Measurements from ENCODE around the gene POLR2J.
A peak's percentile ranks its signal among the peaks of the same experiment; 100 is the strongest.
"Not testable (repeated sequence)": the region's sequence is repeated elsewhere in the genome, so short reads cannot be mapped to it uniquely, and the experiment has no call there.

POLR2J gene

DNA sequence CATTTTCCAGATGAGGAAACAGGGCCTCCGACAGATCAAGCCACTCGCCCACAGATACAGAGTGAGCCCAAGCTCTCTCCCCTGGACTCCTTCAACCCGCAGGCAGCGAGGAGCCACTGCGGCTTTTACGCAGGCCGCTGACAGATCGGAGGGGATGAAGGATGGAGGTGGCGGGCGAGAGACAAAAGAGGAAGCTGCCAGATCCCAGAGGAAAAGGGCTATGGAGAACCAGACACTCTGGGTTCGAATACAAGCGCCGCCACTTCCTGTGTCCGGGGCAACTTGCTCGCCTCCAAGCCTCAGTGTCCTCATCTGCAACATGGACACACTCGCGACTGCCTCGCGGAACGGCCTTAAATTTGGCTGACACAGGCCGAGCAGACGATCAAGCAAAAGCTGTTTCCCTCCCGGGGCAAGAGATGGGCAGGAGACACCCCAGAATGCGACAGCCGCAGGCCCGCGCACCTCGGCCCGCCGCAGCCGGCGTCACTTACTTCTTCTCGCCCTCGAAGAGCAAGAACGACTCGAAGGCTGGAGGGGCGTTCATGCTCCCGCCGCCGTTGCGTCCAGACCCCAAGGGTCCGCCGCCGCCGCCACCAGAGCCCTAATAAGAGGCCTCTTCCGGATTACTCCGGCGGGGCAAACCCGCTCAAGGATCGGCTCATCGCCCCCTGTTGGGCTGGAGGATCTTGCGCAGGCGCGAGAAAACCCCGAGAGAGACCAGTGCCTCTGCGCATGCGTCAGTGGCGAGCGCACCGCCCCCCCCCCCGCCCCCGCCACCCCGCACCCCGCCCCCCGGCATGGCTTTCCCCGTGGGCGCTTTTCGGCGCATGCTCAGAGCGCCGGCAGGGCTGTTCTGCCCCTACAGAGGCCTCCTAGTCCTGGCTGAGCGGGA lies at the start of gene POLR2J:
TSS of gene POLR2J (minus strand) at position 609 of the 895 bp plus-strand sequence. CDS start at position 547, 62 bp downstream.
- not testable (repeated sequence) for DNase-seq (ENCODE audit: low spot score)

DNA sequence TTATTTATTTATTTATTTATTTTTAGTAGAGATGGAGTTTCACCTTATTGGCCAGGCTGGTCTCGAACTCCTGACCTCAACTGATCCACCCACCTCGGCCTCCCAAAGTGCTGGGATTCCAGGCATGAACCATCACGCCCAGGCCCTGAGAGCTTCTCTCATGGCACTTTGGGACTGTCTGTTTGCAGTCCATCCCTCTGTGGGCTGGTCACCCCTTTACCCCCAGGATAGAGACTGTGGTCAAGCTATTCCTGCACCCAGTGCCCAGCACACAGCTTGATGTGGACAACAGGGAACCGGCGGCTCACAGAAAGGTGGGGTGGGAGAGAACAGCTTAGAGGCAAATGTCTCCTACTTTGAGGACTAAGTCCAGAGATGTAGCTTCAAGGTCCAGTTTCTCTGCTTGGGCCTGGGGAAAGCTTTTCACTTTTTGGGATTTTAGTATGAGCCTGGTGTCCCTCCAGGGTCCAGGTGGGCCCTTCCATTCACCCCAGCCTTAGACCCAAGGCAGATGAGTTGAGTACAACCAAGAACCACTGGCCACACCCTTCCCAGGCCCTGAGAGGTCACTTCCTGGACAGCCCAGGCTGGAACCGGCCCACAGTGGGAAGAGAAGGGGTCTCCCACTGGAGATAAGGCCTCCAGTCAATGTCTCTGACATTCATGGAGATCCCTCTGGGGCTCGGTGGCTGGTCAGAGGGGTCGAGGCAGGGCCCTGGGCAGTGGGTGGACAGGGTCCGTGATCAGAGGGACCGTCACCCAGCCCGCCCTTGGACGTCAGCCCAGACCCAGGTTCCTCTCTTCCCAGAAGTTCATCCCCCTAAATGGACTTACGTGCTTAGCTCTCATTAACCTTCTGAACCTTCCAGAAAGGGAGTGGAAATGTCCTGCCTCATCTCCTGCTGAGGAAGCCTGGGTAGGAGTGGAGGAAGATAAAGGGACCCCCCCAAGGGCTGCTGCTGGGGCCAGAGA lies 49.4 kb upstream of the POLR2J start:
- DNase-seq (ENCODE audit: low spot score) = not testable (repeated sequence)

DNA sequence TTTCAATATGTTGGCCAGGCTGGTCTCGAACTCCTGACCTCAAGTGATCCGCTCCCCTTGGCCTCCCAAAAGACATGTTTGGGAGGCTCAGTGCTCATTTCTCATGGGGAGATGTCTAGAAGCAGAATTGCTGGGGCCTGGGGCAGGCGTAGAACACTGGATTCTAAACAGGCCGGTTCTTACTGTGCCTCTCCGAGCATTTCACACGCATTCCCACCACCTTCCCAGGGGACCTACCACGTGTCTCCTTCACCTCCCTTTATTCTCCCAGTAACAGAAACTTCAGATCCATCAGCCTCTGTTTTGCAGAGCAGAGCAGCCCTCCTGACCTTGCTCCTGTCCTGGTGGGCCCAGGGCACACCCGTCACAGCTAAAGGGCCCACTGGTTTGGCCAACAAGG lies 48.5 kb upstream of the POLR2J start:
- not testable (repeated sequence) for DNase-seq (ENCODE audit: low spot score)

DNA sequence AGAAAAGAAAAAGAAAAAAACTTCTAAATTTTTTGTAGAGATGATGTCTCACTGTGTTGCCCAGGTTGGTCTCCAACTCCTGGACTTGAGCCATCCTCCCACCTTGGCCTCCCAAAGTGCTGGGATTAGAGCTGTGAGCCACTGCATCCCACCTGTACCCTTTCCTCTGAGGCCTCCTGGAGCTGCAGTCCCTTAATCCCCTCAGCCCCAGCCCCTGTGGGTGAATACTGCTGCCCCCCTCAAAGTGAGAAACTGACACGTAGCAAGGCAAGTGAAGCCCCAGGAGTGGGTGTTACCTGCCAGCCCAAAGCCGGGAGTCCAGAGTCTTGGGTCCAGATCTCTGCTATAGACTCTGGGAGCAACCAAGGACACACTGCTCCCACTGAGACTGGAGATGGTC lies 46.1 kb upstream of the POLR2J start:
- not testable (repeated sequence) for DNase-seq (ENCODE audit: low spot score)

DNA sequence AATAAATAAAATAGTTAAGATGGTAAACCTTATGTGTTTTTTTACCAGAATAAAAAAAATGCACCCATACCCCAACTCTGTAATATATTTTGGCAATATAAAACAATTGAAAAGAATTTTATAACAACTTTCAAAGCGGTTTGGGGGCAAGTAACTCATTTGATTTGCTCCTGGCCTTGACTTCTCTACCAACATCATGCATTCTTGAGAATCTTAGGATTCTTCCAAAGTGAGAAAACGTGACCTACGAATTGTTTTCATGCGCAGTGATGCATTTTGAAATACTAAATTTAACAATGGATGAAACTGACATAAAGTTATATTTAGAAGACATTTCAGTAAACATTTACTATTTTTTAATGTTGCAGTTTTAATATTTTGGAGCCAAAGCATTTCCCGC lies 42.1 kb upstream of the POLR2J start:
- not testable (repeated sequence) for DNase-seq (ENCODE audit: low spot score)

DNA sequence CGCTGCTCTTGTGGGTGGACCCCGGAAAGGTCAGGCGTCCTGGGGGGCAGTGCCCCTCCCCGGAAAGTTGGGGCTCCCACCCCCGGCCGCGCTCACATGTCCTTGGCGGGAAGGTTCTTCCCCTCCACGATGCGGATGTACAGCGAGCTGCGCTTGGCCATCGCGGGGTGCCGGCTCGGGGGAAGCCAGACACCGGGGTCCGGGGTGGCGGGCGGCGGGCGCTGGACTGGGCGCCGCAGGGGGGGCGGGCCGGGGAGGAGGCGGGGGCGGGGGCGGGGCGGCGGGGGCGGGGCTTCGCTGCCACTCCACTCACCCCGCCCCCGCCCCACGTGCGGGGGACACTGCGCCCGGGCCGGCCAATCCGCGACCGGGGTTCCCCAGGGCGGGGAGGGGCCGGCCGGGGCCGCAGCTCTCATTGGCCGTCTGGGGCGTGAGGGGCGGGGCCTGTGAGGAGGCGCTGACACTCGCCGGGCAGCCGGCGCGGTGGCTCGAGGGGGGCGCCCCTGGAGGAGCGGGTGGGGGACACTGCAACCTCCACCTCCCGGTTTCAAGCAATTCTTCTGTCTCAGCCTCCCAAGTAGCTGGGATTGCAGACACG lies 38.9 kb upstream of the POLR2J start, which contains the start of gene RASA4B:
TSS of gene RASA4B (minus strand) at position 228 of the 598 bp plus-strand sequence. CDS start at position 161, 67 bp downstream.
- not testable (repeated sequence) for DNase-seq (ENCODE audit: low spot score)

DNA sequence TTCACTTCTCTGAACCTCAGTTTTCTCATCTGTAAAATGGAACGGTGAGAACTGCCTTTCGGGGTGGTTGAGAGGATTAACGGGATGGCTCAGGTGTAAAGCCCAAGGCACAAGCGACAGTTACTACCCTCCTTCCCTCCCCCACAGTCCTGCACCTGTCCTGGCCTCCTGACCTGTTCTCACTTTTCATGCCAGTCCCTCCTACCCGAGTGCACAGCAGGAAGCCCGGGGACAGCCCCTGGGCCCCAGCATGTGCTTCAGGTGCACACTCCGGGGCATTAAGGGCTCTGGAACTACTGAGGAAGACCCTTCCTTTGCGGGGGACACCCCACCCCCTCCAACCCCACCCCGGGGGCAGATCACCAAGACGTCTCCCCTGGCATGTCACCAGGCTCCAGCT lies 38.2 kb upstream of the POLR2J start:
- DNase-seq (ENCODE audit: low spot score) = not testable (repeated sequence)

DNA sequence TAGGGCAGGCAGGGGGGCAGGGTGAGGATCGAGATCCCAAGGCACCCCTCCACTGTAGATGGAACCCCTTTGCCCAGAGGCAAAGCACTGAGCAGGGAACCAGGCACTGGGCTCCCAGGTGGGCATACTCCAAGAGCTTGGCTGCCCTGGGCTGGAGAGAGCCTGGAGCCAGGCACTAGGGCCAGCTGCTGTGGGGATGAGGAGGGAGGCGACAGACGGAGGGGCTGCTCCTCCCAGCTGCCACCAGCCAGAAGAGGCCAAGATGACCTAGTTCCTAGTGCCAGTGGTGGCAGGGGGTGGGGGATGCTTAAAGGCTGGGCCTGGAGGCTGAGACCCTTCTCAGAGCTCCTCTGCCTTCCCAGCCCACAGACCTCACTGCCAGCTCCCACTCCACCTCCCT lies 37.2 kb upstream of the POLR2J start:
- DNase-seq (ENCODE audit: low spot score) = not testable (repeated sequence)

DNA sequence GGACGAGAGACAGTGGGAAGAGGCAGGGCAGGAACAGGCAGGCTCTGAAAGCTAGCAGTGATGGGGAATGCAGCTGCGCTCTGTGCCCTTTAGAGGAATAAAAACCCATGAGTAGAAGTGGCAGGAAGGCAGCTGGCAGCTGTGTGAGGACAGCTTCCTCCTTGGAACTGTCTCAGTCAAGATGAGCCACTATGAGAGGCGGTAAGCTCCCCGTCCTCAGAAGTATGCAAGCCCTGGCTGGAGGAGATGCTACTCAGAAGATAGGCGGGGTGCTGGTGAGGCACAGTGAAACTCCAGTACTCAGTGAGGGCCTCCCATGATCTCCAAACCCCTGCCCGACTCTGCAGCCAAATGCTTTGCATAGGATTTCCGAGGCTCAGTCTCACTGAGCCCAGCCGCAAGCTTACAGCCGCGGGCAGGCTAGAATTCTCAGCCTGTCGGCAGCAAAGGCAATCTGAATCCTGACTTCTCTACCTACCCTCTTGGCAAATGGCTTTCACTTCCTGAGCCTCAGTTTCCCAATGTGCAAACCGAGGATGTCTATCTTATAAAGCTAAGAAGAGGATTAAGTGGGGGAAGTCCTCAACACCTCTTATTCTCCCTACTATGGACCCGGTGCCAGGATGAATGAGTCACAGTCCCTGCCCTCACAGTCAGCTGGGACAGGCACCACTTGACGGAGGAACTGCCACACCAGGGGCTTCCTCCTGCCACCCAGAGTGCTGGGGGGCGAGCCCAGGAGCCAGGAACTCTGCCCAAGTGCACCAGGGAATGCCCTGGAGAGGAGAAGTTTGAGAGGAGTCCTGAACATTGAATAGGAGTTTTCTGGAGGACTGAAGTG lies 36.4 kb upstream of the POLR2J start:
- not testable (repeated sequence) for DNase-seq (ENCODE audit: low spot score)

DNA sequence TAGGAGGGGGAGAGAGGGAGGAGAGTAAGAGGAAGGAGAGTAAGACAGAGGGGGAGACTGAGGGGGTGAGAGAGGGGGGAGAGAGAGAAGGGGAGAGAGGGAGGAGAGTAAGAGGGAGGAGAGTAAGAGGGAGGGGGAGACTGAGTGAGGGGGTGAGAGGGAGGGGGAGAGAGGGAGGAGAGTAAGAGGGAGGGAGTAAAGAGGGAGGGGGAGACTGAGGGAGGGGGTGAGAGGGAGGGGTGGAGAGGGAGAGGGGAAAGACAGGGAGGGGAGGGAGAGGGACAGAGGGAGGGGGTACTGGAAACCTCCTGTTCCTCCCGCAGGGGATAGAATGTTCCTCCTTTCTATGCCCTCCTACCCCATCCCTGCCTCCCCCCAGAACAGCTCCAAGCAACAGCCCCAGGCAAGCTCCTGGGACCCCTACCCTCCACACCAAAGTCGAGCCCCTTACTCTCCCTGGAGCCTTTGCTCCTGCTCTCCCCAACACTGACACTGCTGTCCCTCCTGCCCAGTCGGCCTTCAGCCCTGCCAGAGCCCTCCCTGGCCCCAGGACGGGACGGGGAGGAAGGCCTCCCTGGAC lies 34.0 kb upstream of the POLR2J start:
- peak; percentile 91 for DNase-seq (ENCODE audit: low spot score)

DNA sequence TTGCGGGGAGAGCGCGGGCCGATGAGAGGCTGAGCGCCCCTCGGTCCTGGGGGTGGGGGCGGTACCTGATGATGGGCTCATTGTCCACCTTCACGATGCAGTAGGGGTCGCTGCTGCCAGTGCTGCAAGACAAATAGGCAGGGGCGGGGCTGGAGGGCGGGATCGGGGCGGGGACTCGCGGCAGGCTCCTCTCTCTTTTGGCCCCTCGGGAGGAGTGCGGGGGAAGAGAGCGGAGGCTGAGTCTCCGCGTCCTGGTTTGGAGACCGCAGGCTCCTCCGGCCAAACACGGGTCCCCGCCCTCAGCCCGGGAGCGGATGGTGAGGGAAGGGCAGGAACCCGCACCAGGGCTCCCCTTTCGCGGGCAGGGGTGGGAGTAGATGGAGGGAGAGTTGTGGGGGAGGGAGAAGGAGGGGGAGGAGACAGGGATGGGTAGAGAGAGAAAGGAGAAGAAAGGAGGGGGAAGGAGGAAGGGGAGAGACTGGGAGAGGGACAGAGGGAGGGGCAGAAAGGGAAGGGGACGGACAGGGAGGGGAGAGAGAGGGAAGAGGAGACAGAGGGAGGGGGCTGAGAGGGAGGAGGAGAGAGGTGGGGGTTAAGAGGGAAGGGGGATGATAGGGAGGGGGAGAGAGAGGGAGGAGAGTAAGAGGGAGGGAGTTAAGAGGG lies 33.3 kb upstream of the POLR2J start:
- not testable (repeated sequence) for DNase-seq (ENCODE audit: low spot score)

DNA sequence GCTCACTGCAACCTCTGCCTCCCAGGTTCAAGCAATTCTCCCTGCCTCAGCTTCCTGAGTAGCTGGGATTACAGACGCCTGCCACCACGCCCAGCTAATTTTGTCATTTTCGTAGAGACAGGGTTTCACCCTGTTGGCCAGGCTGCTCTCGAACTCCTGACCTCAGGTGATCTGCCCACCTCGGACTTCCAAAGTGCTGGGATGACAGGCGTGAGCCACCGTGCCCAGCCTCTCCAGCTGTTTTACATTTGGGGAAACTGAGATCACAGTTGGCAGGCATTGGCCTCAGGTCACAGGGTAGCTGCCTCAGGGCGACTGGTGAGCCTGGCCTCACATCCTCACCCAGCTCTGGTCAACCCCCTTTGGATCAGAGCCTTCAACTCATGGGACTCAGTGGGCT lies 31.9 kb upstream of the POLR2J start:
- DNase-seq (ENCODE audit: low spot score) = not testable (repeated sequence)

DNA sequence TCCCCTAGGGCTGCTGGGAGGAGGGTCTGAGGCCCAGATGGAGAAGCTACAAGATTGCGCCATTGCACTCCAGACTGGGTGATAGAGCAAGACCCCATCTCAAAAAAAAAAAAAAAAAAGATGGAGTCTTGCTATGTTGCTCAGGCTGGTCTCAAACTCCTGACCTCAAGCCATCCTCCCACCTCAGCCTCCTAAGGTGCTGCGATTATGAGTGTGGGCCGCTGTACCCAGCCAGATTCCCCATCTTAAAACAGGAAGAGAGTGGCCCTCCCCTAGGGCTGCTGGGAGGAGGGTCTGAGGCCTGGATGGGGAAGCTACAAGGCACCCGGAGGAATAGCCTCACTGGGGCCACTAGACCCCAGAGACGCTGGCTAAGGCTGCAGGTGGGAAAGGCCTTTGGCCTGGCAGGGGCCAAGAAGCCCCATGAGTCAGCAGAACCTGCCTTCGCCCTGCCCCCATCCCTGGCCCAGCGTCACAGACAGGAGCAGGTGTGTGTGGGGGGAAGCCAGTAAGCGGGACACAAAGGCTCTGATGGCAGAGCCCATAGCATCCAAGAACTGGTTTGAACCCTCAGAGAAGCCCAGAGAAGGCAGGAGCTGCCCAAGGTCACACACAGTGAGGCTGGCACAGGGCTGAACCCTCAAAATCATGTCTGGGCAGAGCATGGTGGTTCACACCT lies 28.8 kb upstream of the POLR2J start:
- not testable (repeated sequence) for DNase-seq (ENCODE audit: low spot score)

DNA sequence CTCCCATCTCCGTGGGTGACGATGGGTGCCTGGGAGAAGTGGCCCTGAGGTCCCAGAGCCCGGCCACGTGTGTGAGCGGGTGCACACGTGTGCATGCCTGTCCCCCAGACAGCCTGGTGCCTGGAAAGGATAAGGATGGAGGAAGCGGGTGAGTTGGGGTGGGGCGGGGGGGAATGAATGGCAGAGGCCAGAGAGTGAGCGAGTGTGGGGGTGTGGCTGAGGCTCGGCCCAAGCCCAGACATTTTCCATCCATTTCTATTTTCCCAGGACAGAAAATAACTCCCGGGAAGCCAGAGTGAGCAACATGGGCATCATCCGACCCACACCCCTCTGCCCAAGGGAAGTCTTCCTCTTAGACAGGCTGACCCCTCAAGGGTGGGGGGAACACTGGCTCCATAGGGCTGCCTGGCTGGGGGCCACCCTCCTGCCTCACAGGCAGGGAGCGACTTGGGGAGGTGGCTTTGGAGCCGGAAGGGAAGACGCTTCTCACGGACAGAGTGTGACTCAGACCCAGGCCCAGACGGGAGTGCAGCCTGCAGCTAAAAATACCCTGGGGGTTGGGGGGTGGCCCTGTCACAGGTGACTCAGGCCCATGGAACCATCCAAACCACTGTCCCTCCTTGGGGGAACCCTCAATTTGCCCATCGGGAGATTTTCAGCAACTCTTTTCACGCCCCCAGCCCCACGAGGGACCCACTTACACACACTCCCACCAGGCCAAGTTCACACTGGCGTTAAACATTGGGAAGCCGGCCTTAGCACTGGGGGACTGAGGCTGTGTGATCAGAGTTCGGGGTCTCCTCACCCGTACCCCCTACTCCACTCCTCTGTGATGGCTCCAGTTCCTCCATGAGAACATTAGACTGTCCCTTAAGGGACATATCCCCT lies 26.8 kb upstream of the POLR2J start:
- DNase-seq (ENCODE audit: low spot score) = not testable (repeated sequence)

DNA sequence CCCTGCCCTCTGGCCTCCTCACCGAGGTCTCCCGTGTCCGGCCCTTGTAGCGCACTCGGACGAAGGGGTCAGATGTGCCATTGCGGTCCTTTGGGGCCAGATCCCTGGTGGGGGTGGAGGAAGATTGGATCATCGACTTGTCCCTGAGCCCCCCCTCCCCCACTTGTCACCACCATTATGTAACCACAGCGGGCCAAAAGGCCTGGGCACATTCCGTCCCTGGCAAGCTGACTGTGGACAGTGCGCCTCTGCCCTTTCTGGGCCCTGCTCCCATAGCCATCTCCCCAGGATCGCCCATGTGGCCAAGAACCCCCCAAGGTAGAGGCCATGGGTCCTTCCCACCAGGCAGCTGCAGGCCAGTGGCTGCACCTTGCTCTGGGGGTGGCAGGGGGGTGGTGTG lies 24.4 kb upstream of the POLR2J start:
- not testable (repeated sequence) for DNase-seq (ENCODE audit: low spot score)

DNA sequence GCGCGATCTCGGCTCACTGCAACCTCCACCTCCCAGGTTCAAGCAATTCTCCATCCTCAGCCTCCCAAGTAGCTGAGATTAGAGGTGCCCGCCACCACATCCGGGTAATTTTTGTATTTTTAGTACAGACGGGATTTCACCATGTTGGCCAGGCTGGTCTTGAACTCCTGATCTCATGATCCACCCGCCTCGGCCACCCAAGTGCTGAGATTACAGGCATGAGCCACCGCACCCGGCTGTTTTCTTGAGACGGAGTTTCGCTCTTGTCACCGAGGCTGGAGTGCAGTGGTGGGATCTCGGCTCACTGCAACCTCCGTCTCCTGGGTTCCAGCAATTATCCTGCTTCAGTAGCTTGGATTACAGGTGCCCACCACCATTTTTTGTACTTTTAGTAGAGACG lies 19.6 kb upstream of the POLR2J start:
- not testable (repeated sequence) for DNase-seq (ENCODE audit: low spot score)

DNA sequence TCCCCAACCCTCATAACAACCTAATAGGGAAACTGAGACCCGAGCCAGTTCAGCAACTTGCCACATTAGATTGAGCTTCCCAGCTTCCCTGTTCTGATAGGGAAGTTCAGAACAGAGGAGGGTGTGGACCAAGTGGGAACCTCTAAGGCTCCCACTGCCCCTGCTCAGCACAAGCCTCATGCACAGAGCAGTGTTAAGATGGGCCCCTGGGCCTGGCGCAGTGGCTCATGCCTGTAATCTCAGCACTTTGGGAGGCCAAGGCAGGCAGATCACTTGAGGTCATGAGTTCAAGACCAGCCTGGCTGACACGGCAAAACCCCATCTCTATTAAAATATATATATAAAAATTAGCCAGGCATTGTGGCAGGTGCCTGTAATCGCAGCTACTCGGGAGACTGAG lies 18.6 kb upstream of the POLR2J start:
- DNase-seq (ENCODE audit: low spot score) = not testable (repeated sequence)

DNA sequence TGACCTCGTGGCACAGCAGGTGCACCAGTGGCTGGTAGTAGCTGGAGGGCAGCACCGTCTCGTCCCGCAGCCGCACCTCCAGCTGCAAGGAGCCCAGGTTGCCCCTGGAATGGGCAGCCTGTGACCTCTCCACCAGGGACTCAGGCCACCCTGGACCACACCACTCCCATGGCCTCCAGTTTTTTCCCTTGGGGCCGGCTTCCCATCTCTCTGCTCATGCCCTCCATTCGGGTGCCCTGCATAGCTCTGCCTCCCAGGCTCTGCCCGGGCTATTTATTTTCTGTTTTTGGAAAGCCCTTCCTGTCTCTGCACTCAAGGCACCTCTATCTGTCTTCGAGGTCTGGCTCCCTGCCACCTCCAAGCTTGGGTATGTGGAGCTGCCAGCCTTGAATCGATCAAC lies 18.1 kb upstream of the POLR2J start:
- DNase-seq (ENCODE audit: low spot score) = not testable (repeated sequence)
